Duodenal mucosa (tissue), 2 donors: ENCODE measurements around the gene PRUNE1.

ENCODE experiments used
- H3K27ac ChIP-seq: one replicate; pipeline ENCODE4 v1.7.0; 2013; ENCODE audit warnings: low read depth, low read length
- H3K27me3 ChIP-seq, 2 donors: one replicate each; pipeline ENCODE4 v1.7.0; 2013; ENCODE audit warnings: low read length in 2 of 2, control low read depth in 1 of 2; ENCODE audit not compliant: insufficient read depth in 2 of 2, control insufficient read depth in 1 of 2
- H3K36me3 ChIP-seq, 2 donors: one replicate each; pipeline ENCODE4 v1.7.0; 2013; ENCODE audit warnings: low read length in 2 of 2, control low read depth in 1 of 2; ENCODE audit not compliant: insufficient read depth in 2 of 2, control insufficient read depth in 1 of 2
- H3K4me1 ChIP-seq, 2 donors: one replicate each; pipeline ENCODE4 v1.7.0; 2013; ENCODE audit warnings: low read length in 2 of 2, control low read depth in 1 of 2; ENCODE audit not compliant: insufficient read depth in 2 of 2, control insufficient read depth in 1 of 2
- H3K4me3 ChIP-seq, 2 donors: one replicate each; pipeline ENCODE4 v1.7.0; 2013; ENCODE audit warnings: low read length in 2 of 2, low read depth in 1 of 2
- H3K9ac ChIP-seq, 2 donors: one replicate each; pipeline ENCODE4 v1.7.0; 2013; ENCODE audit warnings: low read length in 2 of 2, low read depth in 1 of 2
- H3K9me3 ChIP-seq, 2 donors: one replicate each; pipeline ENCODE4 v1.7.0; 2013; ENCODE audit warnings: low read length in 2 of 2, control low read depth in 1 of 2; ENCODE audit not compliant: control insufficient read depth in 1 of 2

Gene PRUNE1

DNA sequence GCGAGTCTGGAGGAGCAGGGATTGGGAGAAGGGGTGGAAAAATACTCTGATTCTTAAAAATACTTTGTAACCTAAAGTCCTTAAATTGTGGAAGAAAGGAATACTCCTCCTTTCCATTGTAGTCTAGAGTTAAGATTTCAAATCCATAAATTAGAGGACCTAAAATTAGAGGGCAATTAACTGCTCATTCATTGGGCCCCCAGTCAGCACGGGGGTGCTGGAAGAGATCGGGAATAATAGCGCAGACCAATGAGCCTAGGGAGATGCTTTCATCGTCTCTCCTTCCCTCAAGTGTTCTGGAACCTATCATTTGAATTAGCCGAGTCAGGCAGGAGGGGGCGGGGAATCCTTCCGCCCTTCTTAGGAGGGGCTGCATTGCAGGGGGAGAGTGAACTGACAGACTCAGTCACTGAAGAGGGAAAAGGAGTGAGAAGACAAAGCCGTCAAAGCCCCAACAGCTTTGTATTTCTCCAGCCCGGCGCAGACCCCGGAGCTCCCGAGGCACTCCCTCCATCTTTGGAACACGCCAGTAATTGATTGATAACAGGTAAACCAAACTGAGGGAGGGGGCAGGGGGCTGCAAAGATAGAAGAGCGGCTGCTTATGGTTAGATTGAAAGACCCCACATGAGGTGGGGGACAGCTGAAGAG lies 51.9 kb downstream of the PRUNE1 start, which contains the start of gene MLLT11:
Gene MLLT11, plus strand, starts transcription at position 391 of the 650 bp plus-strand sequence. CDS start 6,828 bp downstream, outside the sequence.
- H3K4me3 ChIP-seq, result peak within 1 kb of the TSS; percentile 97 to 98
- H3K4me1 ChIP-seq, result peaks cover 31 to 45% of the 10 kb centered on the region in 2 donors
- peaks cover 9 to 16% of the 10 kb centered on the region in 2 donors for H3K36me3 ChIP-seq
- no peaks in the 10 kb centered on the region for H3K9me3 ChIP-seq
- H3K27ac ChIP-seq, result peak within 1 kb of the TSS; percentile 94
- H3K9ac ChIP-seq, result peak within 1 kb of the TSS; percentile 97 to 99
- no peaks in the 10 kb centered on the region for H3K27me3 ChIP-seq

DNA sequence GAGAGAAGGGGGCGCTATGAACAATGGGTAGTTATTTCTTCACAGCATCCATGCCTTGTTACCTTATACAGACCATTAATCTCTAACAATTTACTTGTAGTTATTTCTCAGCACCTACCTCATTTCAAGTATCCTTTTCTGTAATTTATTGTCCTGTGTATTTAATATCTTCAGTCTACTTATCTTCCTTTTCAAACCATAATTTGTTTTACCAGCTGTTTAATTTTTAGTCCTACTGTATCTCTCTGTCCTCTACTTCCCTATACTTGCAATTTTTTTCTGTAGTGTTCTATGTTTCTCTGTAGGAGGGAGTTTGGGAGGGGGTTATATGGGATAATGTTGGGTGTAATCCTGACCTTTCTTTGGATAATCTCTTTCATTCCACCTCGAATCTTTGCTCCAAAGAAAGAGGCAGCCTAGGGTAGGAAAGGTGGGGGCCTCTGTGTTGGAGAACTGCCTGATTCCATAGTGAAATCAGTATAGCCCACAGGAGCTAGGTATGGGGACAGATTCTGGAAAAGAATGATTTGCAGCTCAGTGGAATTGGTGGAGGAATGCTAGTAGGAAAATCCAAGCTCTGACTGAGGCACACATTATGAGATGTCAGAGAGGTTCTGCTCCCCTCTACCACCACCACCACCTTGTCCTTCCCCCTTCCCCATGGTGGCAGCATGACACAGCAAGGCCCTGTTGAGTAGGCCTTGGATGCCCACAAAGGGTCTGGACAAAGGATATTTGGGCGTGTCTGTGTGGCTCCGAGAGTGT lies 52.6 kb downstream of the PRUNE1 start:
- H3K27ac ChIP-seq, result no peak overlapping the region
- no peaks in the 10 kb centered on the region for H3K9me3 ChIP-seq
- peaks cover 24 to 38% of the 10 kb centered on the region in 2 donors for H3K4me1 ChIP-seq
- peak overlapping the region; percentile 97 to 98 for H3K4me3 ChIP-seq
- H3K27me3 ChIP-seq, result no peaks in the 10 kb centered on the region
- peak overlapping the region in 1 of 2 donors; percentile 99 for H3K9ac ChIP-seq
- peaks cover 3 to 9% of the 10 kb centered on the region in 2 donors for H3K36me3 ChIP-seq

DNA sequence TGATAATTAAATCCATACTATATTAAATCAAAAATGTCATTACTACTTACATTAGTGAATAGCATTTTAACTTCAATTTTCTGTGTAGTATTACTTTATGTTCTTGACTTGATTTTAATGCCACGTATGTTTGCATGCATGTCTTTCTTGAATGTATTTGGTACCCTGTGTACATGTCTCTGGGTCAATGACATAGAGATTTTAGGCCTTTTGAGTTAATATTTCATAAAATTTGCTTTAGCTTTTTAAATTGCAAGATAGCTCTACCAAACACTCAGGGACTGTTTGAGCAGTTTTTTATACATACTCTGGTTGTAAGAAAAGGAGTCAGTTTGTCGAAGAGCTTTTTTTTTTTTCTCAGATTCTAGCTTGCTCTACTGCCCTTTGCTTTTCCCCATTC lies 53.5 kb downstream of the PRUNE1 start:
- peaks cover 0 to under 1% of the 10 kb centered on the region in 2 donors for H3K36me3 ChIP-seq
- H3K9ac ChIP-seq, result no peak overlapping the region
- H3K27me3 ChIP-seq, result no peaks in the 10 kb centered on the region
- H3K27ac ChIP-seq, result no peak overlapping the region
- H3K4me1 ChIP-seq, result peaks cover 16 to 29% of the 10 kb centered on the region in 2 donors
- H3K4me3 ChIP-seq, result no peak overlapping the region
- H3K9me3 ChIP-seq, result no peaks in the 10 kb centered on the region

DNA sequence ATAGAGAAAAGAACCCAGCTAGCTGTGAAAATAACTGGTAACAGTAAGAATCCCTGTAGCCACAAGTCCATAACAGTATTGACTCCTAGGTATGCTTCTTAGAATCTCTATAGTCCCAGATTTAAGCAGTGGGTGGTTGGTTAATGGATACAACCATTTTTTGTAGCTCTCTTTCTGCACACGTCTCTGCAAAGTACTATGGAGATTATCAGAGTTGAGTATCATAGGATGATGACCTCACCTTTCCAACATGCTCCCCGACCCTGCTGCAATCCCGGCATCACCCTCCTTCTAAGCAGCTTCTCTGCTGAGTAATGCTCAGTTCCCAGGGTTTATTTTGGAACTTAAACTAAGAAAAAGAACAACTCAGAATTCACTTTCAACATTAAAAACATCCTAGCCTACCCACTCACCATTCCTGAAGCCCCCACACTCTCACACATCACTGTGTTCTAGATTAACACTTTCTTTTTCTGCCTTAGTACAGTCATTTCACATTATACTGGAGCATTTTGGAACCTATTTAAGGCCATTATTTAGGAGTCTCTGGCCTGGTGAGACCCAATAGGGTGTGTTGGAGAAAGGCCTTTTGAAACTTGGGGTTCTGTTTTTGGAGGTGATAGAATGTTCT lies 54.6 kb downstream of the PRUNE1 start:
- Histone ChIP-seq H3K27me3 (no peaks in the 10 kb centered on the region), H3K36me3 (no peaks in the 10 kb centered on the region), H3K4me1 (peaks cover 8 to 18% of the 10 kb centered on the region in 2 donors), H3K27ac (no peak overlapping the region), H3K4me3 (no peak overlapping the region), H3K9me3 (no peaks in the 10 kb centered on the region), H3K9ac (no peak overlapping the region)

DNA sequence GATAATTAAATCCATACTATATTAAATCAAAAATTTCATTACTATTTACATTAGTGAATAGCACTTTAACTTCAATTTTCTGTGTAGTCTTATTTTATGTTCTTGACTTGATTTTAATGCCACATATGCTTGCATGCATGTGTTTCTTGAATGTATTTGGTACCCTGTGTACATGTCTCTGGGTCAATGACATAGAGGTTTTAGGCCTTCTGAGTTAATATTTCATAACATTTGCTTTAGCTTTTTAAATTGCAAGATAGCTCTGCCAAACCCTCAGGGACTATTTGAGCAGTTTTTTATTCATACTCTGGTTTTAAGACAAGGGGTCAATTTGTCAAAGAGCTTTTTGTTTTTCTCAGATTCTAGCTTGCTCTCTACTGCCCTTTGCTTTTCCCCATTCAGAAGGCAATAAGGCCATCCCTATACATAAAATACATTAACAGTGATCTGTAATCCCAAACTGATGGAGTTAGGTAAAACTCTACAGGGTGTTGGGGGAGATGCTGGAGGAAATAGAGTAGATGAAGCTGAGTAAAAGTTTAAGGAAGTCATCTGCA lies 56.9 kb downstream of the PRUNE1 start:
- peaks cover under 1 to 3% of the 10 kb centered on the region in 2 donors for H3K4me1 ChIP-seq
- H3K9ac ChIP-seq, result no peak overlapping the region
- H3K27me3 ChIP-seq, result no peaks in the 10 kb centered on the region
- no peak overlapping the region for H3K27ac ChIP-seq
- no peak overlapping the region for H3K4me3 ChIP-seq
- H3K9me3 ChIP-seq, result no peaks in the 10 kb centered on the region
- no peaks in the 10 kb centered on the region for H3K36me3 ChIP-seq

DNA sequence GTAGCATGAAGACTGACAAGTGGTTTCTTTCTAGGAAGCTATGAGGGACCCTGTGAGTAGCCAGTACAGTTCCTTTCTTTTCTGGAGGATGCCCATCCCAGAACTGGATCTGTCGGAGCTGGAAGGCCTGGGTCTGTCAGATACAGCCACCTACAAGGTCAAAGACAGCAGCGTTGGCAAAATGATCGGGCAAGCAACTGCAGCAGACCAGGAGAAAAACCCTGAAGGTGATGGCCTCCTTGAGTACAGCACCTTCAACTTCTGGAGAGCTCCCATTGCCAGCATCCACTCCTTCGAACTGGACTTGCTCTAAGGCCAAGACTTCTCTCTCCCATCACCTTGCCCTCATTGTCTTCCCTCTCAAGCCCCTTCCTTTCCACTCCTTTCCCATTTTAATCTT lies 58.9 kb downstream of the PRUNE1 start:
- H3K27me3 ChIP-seq, result no peaks in the 10 kb centered on the region
- H3K4me3 ChIP-seq, result no peak overlapping the region
- no peaks in the 10 kb centered on the region for H3K9me3 ChIP-seq
- no peaks in the 10 kb centered on the region for H3K36me3 ChIP-seq
- no peak overlapping the region for H3K9ac ChIP-seq
- H3K4me1 ChIP-seq, result no peaks in the 10 kb centered on the region
- H3K27ac ChIP-seq, result no peak overlapping the region

DNA sequence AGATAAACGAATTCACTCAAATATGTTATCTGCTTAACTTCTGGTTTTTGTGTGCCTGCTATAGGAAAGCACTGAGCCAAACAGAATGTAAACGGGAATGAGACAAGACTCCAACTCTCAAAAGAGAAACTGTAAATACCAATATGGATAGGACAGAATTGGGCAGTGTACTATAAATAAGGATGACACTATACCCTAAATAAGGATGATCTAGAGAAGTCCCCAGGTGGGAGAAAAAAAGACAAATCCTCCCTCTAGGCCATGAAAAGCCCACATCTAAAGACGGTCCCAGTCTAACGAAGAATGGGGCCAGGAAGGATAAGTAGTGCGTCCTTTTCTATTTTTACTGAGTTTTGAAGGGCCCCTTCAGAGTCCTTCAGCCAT lies 60.8 kb downstream of the PRUNE1 start:
- Histone ChIP-seq H3K4me3 (no peak overlapping the region), H3K27ac (no peak overlapping the region), H3K9me3 (no peaks in the 10 kb centered on the region), H3K27me3 (no peaks in the 10 kb centered on the region), H3K4me1 (no peaks in the 10 kb centered on the region), H3K9ac (no peak overlapping the region), H3K36me3 (no peaks in the 10 kb centered on the region)

DNA sequence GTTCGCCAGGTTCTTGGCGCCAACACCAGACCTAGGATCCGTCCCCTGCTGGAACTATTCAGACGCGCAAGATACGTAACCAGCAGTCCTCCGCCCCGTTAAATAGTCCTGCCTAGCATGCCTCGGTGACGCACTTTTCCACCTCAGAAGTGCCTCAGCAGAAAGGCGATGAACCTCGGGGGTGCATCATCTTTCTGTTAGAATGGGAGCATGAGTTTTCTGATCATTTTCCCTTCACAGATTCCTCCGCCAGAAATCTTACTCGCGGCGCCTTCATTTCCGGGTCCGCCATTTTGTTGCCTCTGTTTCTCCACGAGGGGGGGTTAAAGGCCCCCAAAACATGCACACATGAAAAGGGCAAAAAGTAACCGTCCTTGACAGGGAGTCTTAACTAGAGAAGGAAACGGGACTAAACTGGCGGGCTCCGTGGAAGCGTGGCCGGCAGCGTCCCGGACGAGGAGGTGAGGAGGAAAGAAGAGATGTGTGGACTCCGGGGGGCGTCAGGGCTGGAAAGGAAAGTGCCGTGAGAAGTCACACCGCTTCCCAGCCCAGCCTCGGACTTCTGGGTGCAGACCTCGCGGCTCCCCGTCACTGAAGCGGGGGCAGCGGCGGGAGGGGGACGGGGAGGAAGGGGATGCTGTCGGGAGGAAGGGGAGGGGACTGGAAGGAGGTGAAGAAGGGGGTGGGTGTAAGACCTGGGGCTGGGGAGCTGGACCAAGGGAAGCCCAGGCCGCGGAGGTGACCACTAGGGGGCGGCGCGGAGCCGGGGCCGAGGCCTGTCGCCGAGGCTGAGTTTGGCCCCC lies 62.4 kb downstream of the PRUNE1 start, which contains the start of gene GABPB2:
Gene GABPB2, plus strand, starts transcription at position 288 of the 803 bp plus-strand sequence. CDS start 17,429 bp downstream, outside the sequence.
- Histone ChIP-seq H3K4me3 (peak within 1 kb of the TSS; percentile 89 to 93), H3K9me3 (no peaks in the 10 kb centered on the region), H3K27ac (peak within 1 kb of the TSS; percentile 96), H3K9ac (peak within 1 kb of the TSS; percentile 86 to 95), H3K27me3 (no peaks in the 10 kb centered on the region), H3K4me1 (no peaks in the 10 kb centered on the region), H3K36me3 (peaks cover 0 to 6% of the 10 kb centered on the region in 2 donors)

DNA sequence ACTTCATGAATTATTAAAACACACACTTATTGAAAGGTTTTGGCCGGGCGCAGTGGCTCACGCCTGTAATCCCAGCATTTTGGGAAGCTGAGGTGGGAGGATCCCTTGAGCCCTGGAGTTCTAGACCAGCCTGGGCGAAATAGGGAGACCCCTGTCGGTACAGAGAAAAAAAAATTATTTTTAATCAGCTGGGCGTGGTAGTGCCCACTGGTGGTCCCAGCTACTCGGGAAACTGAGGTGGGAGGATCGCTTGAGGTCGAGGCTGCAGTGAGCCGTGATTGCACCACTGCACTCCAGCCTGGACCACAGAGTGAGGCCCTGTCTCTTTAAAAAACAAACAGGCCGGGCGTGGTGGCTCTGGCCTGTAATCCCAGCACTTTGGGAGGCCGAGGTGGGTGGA lies 64.0 kb downstream of the PRUNE1 start:
- H3K4me3 ChIP-seq, result no peak overlapping the region
- H3K27ac ChIP-seq, result no peak overlapping the region
- no peaks in the 10 kb centered on the region for H3K27me3 ChIP-seq
- no peak overlapping the region for H3K9ac ChIP-seq
- peaks cover 0 to 6% of the 10 kb centered on the region in 2 donors for H3K36me3 ChIP-seq
- H3K4me1 ChIP-seq, result no peaks in the 10 kb centered on the region
- H3K9me3 ChIP-seq, result no peaks in the 10 kb centered on the region
